GM12891 (cell line): Measurements from ENCODE around the gene OXLD1.

Source experiments
- POLR2A ChIP-seq: IDR thresholded peaks from 2 replicates; pipeline ENCODE4 v1.6.1; 2011; ENCODE audit warnings: low read depth, low read length, control low read depth
- POLR2AphosphoS5 ChIP-seq: IDR thresholded peaks from 2 replicates; pipeline ENCODE4 v1.6.1; 2011; ENCODE audit warnings: low read depth, low read length, control low read depth
- TAF1 ChIP-seq: IDR thresholded peaks from 2 replicates; pipeline ENCODE4 v1.6.1; 2011; ENCODE audit warnings: low read depth, low read length, control low read depth

DNA sequence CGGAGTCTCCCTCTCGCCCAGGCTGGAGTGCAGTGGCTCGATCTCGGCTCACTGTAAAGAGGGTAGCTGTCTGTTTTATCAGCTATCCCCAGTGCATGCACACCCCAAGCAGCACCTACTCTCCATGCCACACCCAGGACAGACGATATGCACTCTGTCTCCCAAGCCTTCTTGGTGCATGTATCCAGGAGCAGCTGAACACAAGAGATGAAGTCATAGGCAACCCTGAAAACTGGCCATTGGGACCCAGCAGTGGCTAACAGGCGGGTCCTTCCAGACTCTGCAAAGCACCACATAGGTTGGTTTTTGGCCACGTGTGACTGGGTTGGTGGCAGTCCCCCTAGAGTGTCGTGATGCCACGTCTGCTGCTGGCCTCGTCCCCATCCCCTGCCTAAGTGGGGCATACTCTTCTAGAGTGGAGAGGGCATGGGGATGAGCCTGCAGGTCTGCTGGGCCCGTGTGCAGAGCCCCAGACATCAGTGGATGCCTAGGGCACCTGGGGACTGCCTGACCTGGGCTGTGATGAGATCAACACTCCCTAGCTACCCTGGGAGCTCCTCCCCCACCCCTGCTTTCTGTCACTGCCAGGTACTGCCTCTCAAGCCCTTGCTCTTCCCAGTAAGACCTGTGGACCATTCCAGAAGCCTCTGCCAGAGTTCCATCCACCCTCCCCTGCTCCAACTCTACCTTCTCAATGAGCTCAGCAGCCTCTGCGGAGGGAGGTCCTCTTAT is 19.4 kb downstream of the OXLD1 start:
- TF ChIP-seq POLR2A (no peak), TAF1 (no peak), POLR2AphosphoS5 (no peak)
